SIG-M5 treated with dmso at 0.1 percent for 504 hours (cell line): ENCODE results near the gene TRIM7.

ENCODE experiments used
- DNase-seq: peaks from one replicate; lab custom pipeline; 2025; ENCODE audit not compliant: unreplicated experiment; lab: John Stamatoyannopoulos, UW

Gene TRIM7

GRCh38 chr5:181204826-181205760, at the start of gene TRIM7:
Gene TRIM7, minus strand, starts transcription at chr5:181205196. Its CDS starts 86 bp downstream, at chr5:181205110.
- no peak for DNase-seq

GRCh38 chr5:181248277-181248676, 43.3 kb upstream of the TRIM7 start:
- no peak for DNase-seq

GRCh38 chr5:181246276-181247049, 41.5 kb upstream of the TRIM7 start:
- no peak for DNase-seq

- no peak for DNase-seq
Measured at GRCh38 chr5:181245427-181246275, 40.7 kb upstream of the TRIM7 start.

- DNase-seq: no peak
Measured at GRCh38 chr5:181243564-181244343, 38.8 kb upstream of the TRIM7 start, which contains the start of gene RACK1. Gene RACK1, minus strand, starts transcription at chr5:181243906. Its CDS starts 106 bp downstream, at chr5:181243800.

GRCh38 chr5:181243018-181243563, 38.1 kb upstream of the TRIM7 start:
- no peak for DNase-seq

GRCh38 chr5:181242031-181242451, 37.0 kb upstream of the TRIM7 start:
- DNase-seq: no peak

GRCh38 chr5:181241393-181241975, 36.5 kb upstream of the TRIM7 start:
- DNase-seq: no peak

- no peak for DNase-seq
Measured at GRCh38 chr5:181239062-181239663, 34.2 kb upstream of the TRIM7 start.

- no peak for DNase-seq
Measured at GRCh38 chr5:181237729-181238385, 32.9 kb upstream of the TRIM7 start.

- no peak for DNase-seq
Measured at GRCh38 chr5:181236954-181237641, 32.1 kb upstream of the TRIM7 start.

GRCh38 chr5:181236471-181236870, 31.5 kb upstream of the TRIM7 start:
- DNase-seq: no peak

GRCh38 chr5:181235689-181236366, 30.8 kb upstream of the TRIM7 start:
- no peak for DNase-seq

- no peak for DNase-seq
Measured at GRCh38 chr5:181235323-181235688, 30.3 kb upstream of the TRIM7 start.

GRCh38 chr5:181234455-181235306, 29.7 kb upstream of the TRIM7 start:
- no peak for DNase-seq

GRCh38 chr5:181233801-181234454, 28.9 kb upstream of the TRIM7 start:
- DNase-seq: no peak
